SK-N-SH (cell line): ENCODE measurements around the gene TFPT.

Experiments used
- CHD2 ChIP-seq: fragments of 150-350 bp; IDR thresholded peaks from 2 replicates; pipeline ENCODE4 v1.6.1; 2018; ENCODE audit warnings: low read length; ENCODE audit not compliant: partially characterized antibody
- CTCF ChIP-seq: fragments of 200-600 bp; sonication (generic); IDR thresholded peaks from 2 replicates; pipeline ENCODE4 v1.6.1; 2017; ENCODE audit warnings: antibody characterized with exemption, mild to moderate bottlenecking, moderate library complexity
- EP300 ChIP-seq, 2 experiments: IDR thresholded peaks; 2 replicates each; pipeline versions ENCODE4 v1.4.0 to v1.6.1; 2012; ENCODE audit warnings: borderline replicate concordance in 1 of 2, low read depth in 1 of 2, low read length in 1 of 2
- EZH2phosphoT487 ChIP-seq: fragments of 200-600 bp; sonication (generic); IDR thresholded peaks from 2 replicates; pipeline ENCODE4 v1.6.1; 2017; ENCODE audit warnings: low read depth, mixed run types, mild to moderate bottlenecking, antibody characterized with exemption, moderate library complexity, borderline replicate concordance
- GATA2 ChIP-seq: sonication (generic); formaldehyde crosslinking; IDR thresholded peaks from 2 replicates; pipeline ENCODE4 v1.5.0; 2020; ENCODE audit warnings: mild to moderate bottlenecking, missing genetic modification reagents
- MAX ChIP-seq: IDR thresholded peaks from 2 replicates; pipeline ENCODE4 v1.4.0; 2012; ENCODE audit warnings: low read depth
- NFIC ChIP-seq: IDR thresholded peaks from 2 replicates; pipeline ENCODE4 v1.4.0; 2012; ENCODE audit warnings: borderline replicate concordance
- POLR2AphosphoS5 ChIP-seq: IDR thresholded peaks from 2 replicates; pipeline ENCODE4 v1.6.1; 2012; ENCODE audit warnings: low read depth, low read length
- RAD21 ChIP-seq: IDR thresholded peaks from 2 replicates; pipeline ENCODE4 v1.6.1; 2012; ENCODE audit warnings: mild to moderate bottlenecking, low read length
- SIN3A ChIP-seq: IDR thresholded peaks from 2 replicates; pipeline ENCODE4 v1.6.1; 2012; ENCODE audit warnings: low read depth, mild to moderate bottlenecking, low read length, moderate library complexity, borderline replicate concordance
- SMC3 ChIP-seq: IDR thresholded peaks from 2 replicates; pipeline ENCODE4 v1.6.1; 2012; ENCODE audit warnings: low read depth, low read length, improper control_type of control experiment
- TAF1 ChIP-seq: IDR thresholded peaks from 2 replicates; pipeline ENCODE4 v1.6.1; 2012; ENCODE audit warnings: low read depth, mild to moderate bottlenecking, low read length, moderate library complexity, borderline replicate concordance

- TF ChIP-seq EP300 (IDR thresholded peaks at IDR 0.05; ENCODE audit: borderline replicate concordance in 1 of 2, low read depth in 1 of 2, low read length in 1 of 2) (no peak), CTCF (no peak), NFIC (no peak), EZH2phosphoT487 (no peak), GATA2 (CRISPR knock-in tag) (no peak), SMC3 (no peak), SIN3A (no peak), TAF1 (no peak), RAD21 (no peak), MAX (no peak), POLR2AphosphoS5 (no peak), CHD2 (no peak)
These were observed 46.0 kb downstream of the TFPT start for GRCh38 chr19:54069470-54069869.
